Adrenal gland (tissue), 5 donors: Measurements from ENCODE around the gene PACS1.

Experiments
- CTCF ChIP-seq, 6 experiments: fragments of 450-650 bp in 4 of 6; fragments of 200-600 bp in 2 of 6; sonication (generic) in 1 of 6; IDR thresholded peaks; 1 replicate in 5 of 6; 2 replicates in 1 of 6; pipeline versions ENCODE4 v1.5.1 to v1.8.0; 2016 to 2021; ENCODE audit warnings: antibody characterized with exemption in 6 of 6, mild to moderate bottlenecking in 2 of 6, moderate library complexity in 1 of 6
- POLR2A ChIP-seq, 2 donors: fragments of 450-650 bp; IDR thresholded peaks; one replicate each; pipeline ENCODE4 v1.6.1; 2017; ENCODE audit warnings: antibody characterized with exemption in 2 of 2, mild to moderate bottlenecking in 2 of 2, moderate library complexity in 1 of 2
- donor health status: DM: no; HTN: no; CAD: no.

- no peak for TF ChIP-seq POLR2A (IDR thresholded peaks at IDR 0.05)
- TF ChIP-seq CTCF (IDR thresholded peaks at IDR 0.05), result no peak
Observed at GRCh38 chr11:66131937-66132632, 62.0 kb downstream of the PACS1 start.
